Endothelial cell of umbilical vein (primary cell): ENCODE measurements around the gene NR4A3. TPM values are rescaled to one million over a fixed set of nuclear protein-coding genes. Genes with fewer than 3 reads are reported as not detected.

Experiments
- BruUV-seq: library from RNA; stranded (reverse); fragments of 400-500 nt; replicated peaks from 2 replicates; lab custom pipeline; 2021; lab: Mats Ljungman, UMichigan
- CTCF ChIA-PET: fragments of 300-600, 350-600 bp; sonication (Branson Sonifier 250); formaldehyde crosslinking; loops from one replicate; lab custom pipeline; 2021; ENCODE audit warnings: antibody characterized with exemption, inconsistent platforms; lab: Charles Lee
- POLR2A ChIA-PET: fragments of 300-600, 350-600 bp; sonication (Branson Sonifier 250); formaldehyde crosslinking; loops from one replicate; lab custom pipeline; 2021; ENCODE audit warnings: antibody characterized with exemption, inconsistent platforms; lab: Charles Lee
- DNase-seq: peaks from one replicate; pipeline ENCODE4 v3.0.0-alpha.2; 2011; ENCODE audit warnings: low read depth, low spot score
- FAIRE-seq: peaks from 2 replicates; lab custom pipeline; 2011; peaks lifted over from hg19 to GRCh38; lab: Jason Lieb, UNC
- H2AFZ ChIP-seq: 2 replicates; pipeline ENCODE4 v1.6.0; 2012; ENCODE audit warnings: low read depth, low read length, control low read depth, inconsistent platforms
- H3K27ac ChIP-seq: 2 replicates; pipeline ENCODE4 v1.5.1; 2011; ENCODE audit warnings: low read depth, mild to moderate bottlenecking, control low read depth, low read length, moderate library complexity; ENCODE audit not compliant: insufficient read depth
- H3K27me3 ChIP-seq, 2 experiments: 2 replicates each; pipeline versions ENCODE4 v1.6.0 to v1.6.1; 2011; ENCODE audit warnings: low read length in 2 of 2, mixed read lengths in 1 of 2; ENCODE audit not compliant: control insufficient read depth in 2 of 2, insufficient read depth in 2 of 2
- H3K36me3 ChIP-seq, 2 experiments: 2 replicates in 1 of 2; 3 replicates in 1 of 2; pipeline ENCODE4 v1.5.1; 2011; ENCODE audit warnings: low read length in 2 of 2, mild to moderate bottlenecking in 1 of 2, moderate library complexity in 1 of 2; ENCODE audit not compliant: control insufficient read depth in 2 of 2, insufficient read depth in 2 of 2; ENCODE audit errors: extremely low read depth in 1 of 2
- H3K4me1 ChIP-seq: 3 replicates; pipeline ENCODE4 v1.5.1; 2011; ENCODE audit warnings: mild to moderate bottlenecking, low read length; ENCODE audit not compliant: control insufficient read depth, insufficient read depth; ENCODE audit errors: extremely low read depth
- H3K4me2 ChIP-seq: 2 replicates; pipeline ENCODE4 v1.6.1; 2011; ENCODE audit warnings: low read length, control low read depth, mixed read lengths; ENCODE audit not compliant: insufficient read depth
- H3K4me3 ChIP-seq, 3 experiments: fragments of 200-600 bp in 1 of 3; sonication (generic), shearing (Covaris generic) in 1 of 3; replicated peaks in 1 of 3; 2 replicates each; pipeline ENCODE4 v1.5.1; 2011 to 2016; ENCODE audit warnings: control low read depth in 3 of 3, low read length in 3 of 3, mild to moderate bottlenecking in 2 of 3, inconsistent platforms in 1 of 3, low read depth in 1 of 3, moderate library complexity in 1 of 3; ENCODE audit not compliant: insufficient read depth in 1 of 3
- H3K79me2 ChIP-seq: 2 replicates; pipeline ENCODE4 v1.6.0; 2012; ENCODE audit warnings: low read length, inconsistent platforms; ENCODE audit not compliant: control insufficient read depth, insufficient read depth
- H3K9ac ChIP-seq: replicated peaks from 2 replicates; pipeline ENCODE3; 2011; ENCODE audit warnings: low read length, control low read depth; ENCODE audit not compliant: insufficient read depth; ENCODE audit errors: extremely low read depth
- H3K9me1 ChIP-seq: replicated peaks from 3 replicates; pipeline ENCODE4 v1.6.0; 2011; ENCODE audit warnings: mild to moderate bottlenecking, low read length; ENCODE audit not compliant: control insufficient read depth, insufficient read depth; ENCODE audit errors: extremely low read depth
- H3K9me3 ChIP-seq: replicated peaks from 2 replicates; pipeline ENCODE4 v1.5.1; 2012; ENCODE audit warnings: low read length, inconsistent platforms; ENCODE audit not compliant: control insufficient read depth, insufficient read depth
- H4K20me1 ChIP-seq: replicated peaks from 2 replicates; pipeline ENCODE3; 2011; ENCODE audit warnings: mild to moderate bottlenecking, low read length; ENCODE audit not compliant: control insufficient read depth, insufficient read depth; ENCODE audit errors: extremely low read depth
- EZH2 ChIP-seq: IDR thresholded peaks from 2 replicates; pipeline ENCODE4 v1.6.1; 2012; ENCODE audit warnings: borderline replicate concordance, low read depth, mild to moderate bottlenecking, moderate library complexity, low read length, inconsistent platforms; ENCODE audit not compliant: severe bottlenecking
- FOS ChIP-seq: IDR thresholded peaks from 2 replicates; pipeline ENCODE4 v1.6.1; 2011; ENCODE audit warnings: mild to moderate bottlenecking, low read length, moderate library complexity, borderline replicate concordance; ENCODE audit not compliant: insufficient read depth
- GATA2 ChIP-seq: IDR thresholded peaks from 2 replicates; pipeline ENCODE4 v1.7.0; 2011; ENCODE audit warnings: low read depth, mild to moderate bottlenecking, moderate library complexity, mixed read lengths, low read length; ENCODE audit not compliant: insufficient read length, insufficient read depth
- JUN ChIP-seq: IDR thresholded peaks from 2 replicates; pipeline ENCODE4 v1.6.1; 2011; ENCODE audit warnings: borderline replicate concordance, low read depth; ENCODE audit not compliant: insufficient read length, insufficient read depth
- MAX ChIP-seq: IDR thresholded peaks from 2 replicates; pipeline ENCODE4 v1.6.1; 2011; ENCODE audit not compliant: insufficient read depth, insufficient read length
- MYC ChIP-seq: IDR thresholded peaks from one replicate; pipeline ENCODE4 v1.6.1; 2011; ENCODE audit warnings: mild to moderate bottlenecking, low read depth, low read length
- POLR2A ChIP-seq: IDR thresholded peaks from 2 replicates; pipeline ENCODE4 v1.6.1; 2012; ENCODE audit warnings: low read depth, mild to moderate bottlenecking, control low read depth, low read length
- POLR2AphosphoS5 ChIP-seq: IDR thresholded peaks from 2 replicates; pipeline ENCODE4 v1.6.1; 2012; ENCODE audit warnings: low read depth, mild to moderate bottlenecking, control low read depth, low read length, moderate library complexity; ENCODE audit not compliant: insufficient read depth
- dilution Hi-C: fragments of 300-500 bp; cut with MboI; formaldehyde crosslinking; loops from one replicate; pipeline ENCODE4 v1.15.0; 2019; ENCODE audit warnings: low sequenced_read_pairs; ENCODE audit not compliant: extremely low pct_ligation_motif_present
- intact Hi-C: fragments of 100-400 bp; cut with micrococcal nuclease; formaldehyde crosslinking; loops from one replicate; pipeline ENCODE4 v1.10.0; 2022
- polyA plus RNA-seq, 4 experiments: library from polyadenylated mRNA; depleted of rRNA in 3 of 4; stranded (reverse) in 3 of 4; unstranded in 1 of 4; fragments of >200 nt; gene quantifications; 2 replicates each; pipeline versions ENCODE4 v1.2.1 to v1.2.3, GENCODE V29; 2011 to 2012; ENCODE audit warnings: missing spikeins in 1 of 4
- total RNA-seq: library from RNA; stranded (reverse); gene quantifications from 2 replicates; pipeline ENCODE4 v1.2.3, GENCODE V29; 2021
- TF ChIP-seq, protein P1 (sequence below), 2 donors: IDR thresholded peaks; 1 replicate in 1 of 2; 2 replicates in 1 of 2; pipeline ENCODE4 v1.5.1; 2011; ENCODE audit warnings: low read length in 2 of 2, mild to moderate bottlenecking in 2 of 2, moderate library complexity in 2 of 2, control low read depth in 1 of 2, inconsistent platforms in 1 of 2, low read depth in 1 of 2; ENCODE audit not compliant: insufficient read depth in 1 of 2; ENCODE audit errors: extremely low read depth in 1 of 2

The NR4A3 gene
- total and polyA plus RNA-seq, 2 donors (not counting 3 experiments of a cell fraction or from before 2014, with no cell fraction given), result 0.11 to 0.22 TPM

GRCh38 chr9:99816392-99816791, 5.3 kb upstream of the NR4A3 start:
- Histone ChIP-seq H2AFZ (no peak overlapping the region), H3K9me1 (no peaks in the 10 kb centered on the region), H3K4me3 (no peak overlapping the region), H3K27ac (no peak overlapping the region), H3K9ac (no peak overlapping the region), H3K9me3 (no peaks in the 10 kb centered on the region), H3K4me1 (peaks cover 8% of the 10 kb centered on the region), H3K79me2 (no peaks in the 10 kb centered on the region), H3K27me3 (no peaks in the 10 kb centered on the region), H3K4me2 (no peak overlapping the region), H3K36me3 (no peaks in the 10 kb centered on the region), H4K20me1 (no peaks in the 10 kb centered on the region)
- dilution Hi-C loops (no loop called here), intact Hi-C loops (loop anchor here (5.0 kb wide), 1 partner anchor 654 kb away; no protein-coding TSS in a partner anchor)
- ChIA-PET POLR2A (no interaction called here), CTCF (interaction anchor here (1.5 kb wide), 1 partner anchor 194 kb away, joined by 3 read pairs; no protein-coding TSS in a partner anchor)
- TF ChIP-seq GATA2 (no peak), MYC (no peak), FOS (no peak), MAX (no peak), JUN (no peak), EZH2 (no peak), POLR2A (no peak), POLR2AphosphoS5 (no peak)
- no peak for FAIRE-seq
- no peak for DNase-seq
- BruUV-seq, result no TSS peak

DNA sequence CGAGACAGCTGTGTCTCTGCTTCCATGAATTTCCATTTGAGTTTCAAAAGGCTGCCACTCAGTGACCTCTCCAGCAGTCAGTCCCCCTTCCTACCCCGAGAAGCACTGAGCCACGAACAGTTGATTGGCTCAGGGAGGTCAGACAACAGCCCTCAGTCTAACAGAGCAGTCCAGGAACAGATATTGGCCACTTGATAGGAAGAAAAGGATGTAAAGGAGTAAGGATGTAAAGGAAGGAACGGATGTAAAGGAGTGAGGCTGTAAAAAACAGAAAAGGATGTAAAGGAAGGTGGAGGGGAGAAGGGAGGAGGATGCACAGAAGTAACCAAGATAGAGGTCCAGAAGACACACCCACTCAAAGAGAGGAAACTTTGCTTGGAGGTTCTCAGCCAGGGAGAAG, 3.2 kb upstream of the NR4A3 start:
- no peaks in the 10 kb centered on the region for H4K20me1 ChIP-seq
- no peak overlapping the region for H2AFZ ChIP-seq
- H3K9me1 ChIP-seq, result no peaks in the 10 kb centered on the region
- H3K9me3 ChIP-seq, result no peaks in the 10 kb centered on the region
- H3K4me2 ChIP-seq, result peak overlapping the region; percentile 85
- H3K79me2 ChIP-seq, result no peaks in the 10 kb centered on the region
- CTCF ChIA-PET, result interaction anchor here (1.0 to 2.1 kb wide), 3 partner anchors 192 to 634 kb away, joined by 3 to 7 read pairs (median 6); no protein-coding TSS in a partner anchor
- DNase-seq (no peak), FAIRE-seq (no peak)
- no peaks in the 10 kb centered on the region for H3K36me3 ChIP-seq
- H3K4me1 ChIP-seq, result peaks cover 14% of the 10 kb centered on the region
- POLR2A ChIA-PET, result no interaction called here
- dilution Hi-C loops (no loop called here), intact Hi-C loops (loop anchor here (5.0 kb wide), 1 partner anchor 656 kb away; no protein-coding TSS in a partner anchor)
- TF ChIP-seq GATA2 (no peak), POLR2AphosphoS5 (no peak), POLR2A (no peak), JUN (no peak), FOS (no peak), MAX (no peak), EZH2 (no peak), MYC (no peak)
- TF ChIP-seq, protein P1, sequence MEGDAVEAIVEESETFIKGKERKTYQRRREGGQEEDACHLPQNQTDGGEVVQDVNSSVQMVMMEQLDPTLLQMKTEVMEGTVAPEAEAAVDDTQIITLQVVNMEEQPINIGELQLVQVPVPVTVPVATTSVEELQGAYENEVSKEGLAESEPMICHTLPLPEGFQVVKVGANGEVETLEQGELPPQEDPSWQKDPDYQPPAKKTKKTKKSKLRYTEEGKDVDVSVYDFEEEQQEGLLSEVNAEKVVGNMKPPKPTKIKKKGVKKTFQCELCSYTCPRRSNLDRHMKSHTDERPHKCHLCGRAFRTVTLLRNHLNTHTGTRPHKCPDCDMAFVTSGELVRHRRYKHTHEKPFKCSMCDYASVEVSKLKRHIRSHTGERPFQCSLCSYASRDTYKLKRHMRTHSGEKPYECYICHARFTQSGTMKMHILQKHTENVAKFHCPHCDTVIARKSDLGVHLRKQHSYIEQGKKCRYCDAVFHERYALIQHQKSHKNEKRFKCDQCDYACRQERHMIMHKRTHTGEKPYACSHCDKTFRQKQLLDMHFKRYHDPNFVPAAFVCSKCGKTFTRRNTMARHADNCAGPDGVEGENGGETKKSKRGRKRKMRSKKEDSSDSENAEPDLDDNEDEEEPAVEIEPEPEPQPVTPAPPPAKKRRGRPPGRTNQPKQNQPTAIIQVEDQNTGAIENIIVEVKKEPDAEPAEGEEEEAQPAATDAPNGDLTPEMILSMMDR (IDR thresholded peaks at IDR 0.05; ENCODE audit: extremely low read depth in 1 of 2, insufficient read depth in 1 of 2, low read depth in 1 of 2, low read length in 2 of 2), result no peak
- BruUV-seq, result no TSS peak
- H3K27ac ChIP-seq, result no peak overlapping the region
- H3K9ac ChIP-seq, result no peak overlapping the region
- H3K4me3 ChIP-seq, result no peak overlapping the region
- H3K27me3 ChIP-seq, result no peaks in the 10 kb centered on the region
